Measurements from ENCODE around the gene LONRF2. TPM values are rescaled to one million over a fixed set of nuclear protein-coding genes. Genes with fewer than 3 reads are reported as not detected.

LONRF2 gene
- total RNA-seq, 1 experiment from 2014 or later: 2.7 TPM

DNA sequence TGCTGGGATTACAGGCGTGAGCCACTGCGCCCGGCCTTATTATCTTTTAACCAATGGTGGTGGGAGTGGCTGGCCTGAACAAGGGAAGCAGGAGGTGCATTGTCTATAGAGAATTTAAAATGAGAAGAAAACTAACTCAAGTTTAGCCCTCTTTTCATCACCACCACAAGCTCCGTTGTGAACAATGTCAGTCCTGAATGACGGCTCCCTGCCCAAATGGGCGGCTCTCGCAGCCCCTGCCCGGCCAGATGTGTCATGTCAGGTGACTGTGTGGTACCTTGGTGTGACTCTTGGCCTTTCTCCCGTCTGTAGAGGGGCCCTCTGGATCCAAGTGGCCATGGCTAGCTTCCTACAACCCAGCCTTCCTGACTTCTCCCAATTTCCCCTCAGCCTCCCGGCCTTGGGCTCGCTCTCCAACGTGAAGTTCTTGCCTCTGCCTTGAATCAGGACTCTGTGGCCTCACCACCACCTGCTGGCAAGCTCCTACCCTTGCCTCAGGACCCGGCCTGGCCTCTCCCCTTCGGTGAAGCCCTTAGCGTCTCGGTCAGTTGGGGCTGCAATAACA is 67.6 kb downstream of the LONRF2 start:
- Mint-ChIP-seq H3K4me3 (no peak overlapping the region), H3K9me3 (no peaks in the 10 kb centered on the region), H3K36me3 (ENCODE audit: insufficient read depth in 1 of 3, low read depth in 3 of 3) (no peaks in the 10 kb centered on the region), H3K27ac (peak overlapping the region in 1 of 3 experiments; percentile 52; a peak in 1 of 7 replicates), H3K4me1 (peaks cover 0 to 2% of the 10 kb centered on the region in 2 experiments; a peak in 1 of 4 replicates), H3K27me3 (ENCODE audit: low read depth) (peaks cover 6% of the 10 kb centered on the region)
- Histone ChIP-seq H3K79me1 (ENCODE audit: insufficient read depth, low read depth, low read length, poor library complexity, severe bottlenecking) (no peaks in the 10 kb centered on the region), H3K27me3 (ENCODE audit: insufficient read depth, low read length) (no peaks in the 10 kb centered on the region), H3K4me1 (ENCODE audit: insufficient read depth, low read length) (no peaks in the 10 kb centered on the region), H2BK5ac (ENCODE audit: insufficient read length, low read length) (no peak overlapping the region), H3K27ac (ENCODE audit: insufficient read length, low read depth, low read length) (no peak overlapping the region), H3K79me2 (ENCODE audit: insufficient read depth, low read length) (no peaks in the 10 kb centered on the region), H3T11ph (ENCODE audit: low read length) (no peak overlapping the region), H4K5ac (ENCODE audit: insufficient read length, low read depth, low read length) (no peak overlapping the region), H3K14ac (ENCODE audit: insufficient read depth, low read length) (no peak overlapping the region; the same call in 1 of the 2 replicates), H2AFZ (ENCODE audit: low read length) (no peak overlapping the region), H4K91ac (ENCODE audit: insufficient read length, low read depth, low read length) (no peak overlapping the region), H3K23me2 (ENCODE audit: insufficient read length, low read depth, low read length, poor library complexity, severe bottlenecking) (no peaks in the 10 kb centered on the region), H4K20me1 (ENCODE audit: control insufficient read depth, insufficient read depth, insufficient read length) (no peaks in the 10 kb centered on the region), H3K9me3 (ENCODE audit: control insufficient read depth, low read depth, low read length) (no peaks in the 10 kb centered on the region), H3K4ac (ENCODE audit: low read depth, low read length) (no peak overlapping the region), H3K56ac (ENCODE audit: insufficient read length, low read depth, low read length) (no peak overlapping the region), H2BK20ac (ENCODE audit: low read depth, low read length, poor library complexity, severe bottlenecking) (no peak overlapping the region), H2BK15ac (ENCODE audit: low read depth, low read length) (no peak overlapping the region), H4K8ac (replicated peaks; ENCODE audit: insufficient read length, low read depth, low read length) (no peak overlapping the region), H3K18ac (ENCODE audit: insufficient read length, low read depth, low read length) (no peak overlapping the region), H2BK120ac (ENCODE audit: low read depth, low read length, poor library complexity, severe bottlenecking) (no peak overlapping the region), H2AK5ac (ENCODE audit: insufficient read length, low read length) (no peak overlapping the region), H2BK12ac (ENCODE audit: insufficient read length, low read depth, low read length) (no peak overlapping the region), H3K9ac (ENCODE audit: extremely low read depth, insufficient read length, low read length) (no peak overlapping the region), H3K23ac (ENCODE audit: insufficient read length, low read depth, low read length) (no peak overlapping the region), H3K4me2 (ENCODE audit: insufficient read depth, insufficient read length, low read length) (no peak overlapping the region)
- TF ChIP-seq, protein P1, sequence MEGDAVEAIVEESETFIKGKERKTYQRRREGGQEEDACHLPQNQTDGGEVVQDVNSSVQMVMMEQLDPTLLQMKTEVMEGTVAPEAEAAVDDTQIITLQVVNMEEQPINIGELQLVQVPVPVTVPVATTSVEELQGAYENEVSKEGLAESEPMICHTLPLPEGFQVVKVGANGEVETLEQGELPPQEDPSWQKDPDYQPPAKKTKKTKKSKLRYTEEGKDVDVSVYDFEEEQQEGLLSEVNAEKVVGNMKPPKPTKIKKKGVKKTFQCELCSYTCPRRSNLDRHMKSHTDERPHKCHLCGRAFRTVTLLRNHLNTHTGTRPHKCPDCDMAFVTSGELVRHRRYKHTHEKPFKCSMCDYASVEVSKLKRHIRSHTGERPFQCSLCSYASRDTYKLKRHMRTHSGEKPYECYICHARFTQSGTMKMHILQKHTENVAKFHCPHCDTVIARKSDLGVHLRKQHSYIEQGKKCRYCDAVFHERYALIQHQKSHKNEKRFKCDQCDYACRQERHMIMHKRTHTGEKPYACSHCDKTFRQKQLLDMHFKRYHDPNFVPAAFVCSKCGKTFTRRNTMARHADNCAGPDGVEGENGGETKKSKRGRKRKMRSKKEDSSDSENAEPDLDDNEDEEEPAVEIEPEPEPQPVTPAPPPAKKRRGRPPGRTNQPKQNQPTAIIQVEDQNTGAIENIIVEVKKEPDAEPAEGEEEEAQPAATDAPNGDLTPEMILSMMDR (conservative IDR thresholded peaks at IDR 0.05): no peak
- DNase-seq: no peak
- WGBS (ENCODE audit: extremely low coverage, insufficient read length, low lambda C conversion rate): no CpG with 5 or more reads among the region's 16 CpGs

All from H9 (cell line).